K562 (cell line): ENCODE data around the gene BCL10. TPM values are rescaled to one million over a fixed set of nuclear protein-coding genes. Genes with fewer than 3 reads are reported as not detected.

Experiments
- DIDO1 ChIP-seq: fragments of 450-650 bp; IDR thresholded peaks from 2 replicates; pipeline ENCODE4 v1.6.1; 2016; ENCODE audit warnings: low read depth, missing biosample characterization, missing genetic modification characterization
- GTF2A2 ChIP-seq: IDR thresholded peaks from 2 replicates; pipeline ENCODE4 v1.6.1; 2016; ENCODE audit warnings: mild to moderate bottlenecking, missing genetic modification characterization, missing compliant biosample characterization
- IFI16 ChIP-seq: fragments of 250-450 bp; sonication (Bioruptor Pico); IDR thresholded peaks from 2 replicates; pipeline ENCODE4 v2.1.2; 2022; ENCODE audit warnings: mild to moderate bottlenecking, inconsistent platforms
- MYBL2 ChIP-seq, 2 experiments: fragments of 450-650 bp in 1 of 2; sonication (generic) in 1 of 2; formaldehyde crosslinking in 1 of 2; IDR thresholded peaks; 2 replicates each; pipeline versions ENCODE4 v1.6.1 to v1.8.1; 2017 to 2022; ENCODE audit warnings: borderline replicate concordance in 1 of 2, inconsistent platforms in 1 of 2, low read depth in 1 of 2, mild to moderate bottlenecking in 1 of 2, missing genetic modification reagents in 1 of 2, moderate library complexity in 1 of 2
- RCOR1 ChIP-seq, 2 experiments: IDR thresholded peaks; 2 replicates each; pipeline ENCODE4 v1.6.1; 2012; ENCODE audit warnings: low read depth in 2 of 2, low read length in 2 of 2, borderline replicate concordance in 1 of 2, improper control_type of control experiment in 1 of 2
- SP2 ChIP-seq: IDR thresholded peaks from 2 replicates; pipeline ENCODE4 v1.6.1; 2011; ENCODE audit warnings: mild to moderate bottlenecking, low read depth, low read length, moderate library complexity; ENCODE audit not compliant: poor library complexity, severe bottlenecking; ENCODE audit errors: extremely low read depth
- THRAP3 ChIP-seq: fragments of 450-650 bp; IDR thresholded peaks from 2 replicates; pipeline ENCODE4 v1.6.1; 2016; ENCODE audit warnings: mild to moderate bottlenecking, inconsistent platforms, borderline replicate concordance
- YBX1 ChIP-seq: fragments of 450-650 bp; IDR thresholded peaks from 2 replicates; pipeline ENCODE4 v1.7.1; 2016; ENCODE audit warnings: mild to moderate bottlenecking
- ZFP1 ChIP-seq: fragments of 450-650 bp; formaldehyde crosslinking; IDR thresholded peaks from 2 replicates; pipeline ENCODE4 v1.4.0; 2020; ENCODE audit warnings: mild to moderate bottlenecking, mixed read lengths
- ZNF780A ChIP-seq: fragments of 250-450 bp; sonication (Bioruptor Pico); IDR thresholded peaks from 2 replicates; pipeline ENCODE4 v1.5.0; 2021; ENCODE audit warnings: mild to moderate bottlenecking
- polyA plus RNA-seq, 8 experiments: library from polyadenylated mRNA; depleted of rRNA in 4 of 8; stranded (reverse) in 5 of 8; unstranded in 3 of 8; fragments of >200 nt; fragmentation: Nextera tagmentation in 2 of 8; fragmentation: Illumina TruSeq in 1 of 8; extraction: Ambion mirVana in 2 of 8; extraction: Trizol in 1 of 8; gene quantifications; 2 replicates each; pipeline versions ENCODE4 v1.2.1 to v1.2.3, GENCODE V29; 2011 to 2014; ENCODE audit warnings: inconsistent platforms in 1 of 8, missing spikeins in 1 of 8
- total RNA-seq, 7 experiments: library from RNA; depleted of rRNA in 6 of 7; stranded (reverse); fragments of >200 nt in 6 of 7; fragmentation: Illumina TruSeq in 2 of 7; extraction: Trizol in 2 of 7; gene quantifications; 2 replicates each; pipeline versions ENCODE4 v1.2.1 to v1.2.3, GENCODE V29; 2011 to 2021; ENCODE audit warnings: low replicate concordance in 1 of 7
- TF ChIP-seq, protein P1 (sequence below): fragments of 450-650 bp; IDR thresholded peaks from 2 replicates; pipeline ENCODE4 v1.6.1; 2016; ENCODE audit warnings: mild to moderate bottlenecking, moderate library complexity
- TF ChIP-seq, protein P2 (sequence below): fragments of 450-650 bp; formaldehyde crosslinking; IDR thresholded peaks from 2 replicates; pipeline ENCODE4 v1.4.0; 2022; ENCODE audit warnings: missing genetic modification characterization

BCL10 gene
- total and polyA plus RNA-seq, 9 of the 15 experiments (the other 6 are each of a cell fraction or from before 2014, with no cell fraction given): 8.0 to 19.4 (median 12.3) TPM

DNA sequence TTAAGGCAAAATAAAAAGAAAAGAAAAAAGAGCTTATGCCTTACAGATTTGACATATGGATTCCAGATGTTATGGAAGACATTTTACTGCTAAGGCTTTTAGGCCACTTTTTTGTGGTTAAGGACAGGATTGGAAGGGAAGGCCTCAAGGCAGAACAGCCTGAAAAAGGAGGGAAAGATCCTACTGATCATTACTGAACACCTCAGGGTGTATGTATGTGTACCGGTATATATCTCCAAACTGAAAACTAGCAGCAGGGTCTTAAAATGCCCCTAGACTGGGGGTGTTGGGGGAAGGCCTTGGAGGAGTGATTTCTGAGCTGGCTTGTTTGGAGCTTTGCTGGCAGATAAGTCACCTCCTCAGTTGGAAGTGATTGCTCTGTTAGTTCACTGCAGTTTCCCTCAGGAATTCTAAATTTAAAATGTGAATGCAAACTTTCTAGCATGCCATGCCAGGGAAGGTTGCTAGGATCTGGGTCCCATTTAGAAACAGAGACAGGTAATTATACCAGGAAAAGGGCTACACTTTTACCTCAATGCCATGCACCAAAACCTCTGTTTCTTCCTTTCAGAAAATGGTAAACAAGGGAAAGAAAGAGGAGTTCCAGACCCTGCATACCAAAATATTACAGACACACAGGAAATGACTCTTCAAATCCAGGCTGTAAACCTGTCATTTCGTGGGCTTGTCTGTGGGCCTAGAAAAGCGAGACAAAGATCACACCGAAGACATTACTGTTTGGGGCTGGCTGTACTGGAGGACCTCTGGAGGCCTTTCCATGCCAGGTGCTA is 32.0 kb downstream of the BCL10 start (continued):
- TF ChIP-seq, protein P1, sequence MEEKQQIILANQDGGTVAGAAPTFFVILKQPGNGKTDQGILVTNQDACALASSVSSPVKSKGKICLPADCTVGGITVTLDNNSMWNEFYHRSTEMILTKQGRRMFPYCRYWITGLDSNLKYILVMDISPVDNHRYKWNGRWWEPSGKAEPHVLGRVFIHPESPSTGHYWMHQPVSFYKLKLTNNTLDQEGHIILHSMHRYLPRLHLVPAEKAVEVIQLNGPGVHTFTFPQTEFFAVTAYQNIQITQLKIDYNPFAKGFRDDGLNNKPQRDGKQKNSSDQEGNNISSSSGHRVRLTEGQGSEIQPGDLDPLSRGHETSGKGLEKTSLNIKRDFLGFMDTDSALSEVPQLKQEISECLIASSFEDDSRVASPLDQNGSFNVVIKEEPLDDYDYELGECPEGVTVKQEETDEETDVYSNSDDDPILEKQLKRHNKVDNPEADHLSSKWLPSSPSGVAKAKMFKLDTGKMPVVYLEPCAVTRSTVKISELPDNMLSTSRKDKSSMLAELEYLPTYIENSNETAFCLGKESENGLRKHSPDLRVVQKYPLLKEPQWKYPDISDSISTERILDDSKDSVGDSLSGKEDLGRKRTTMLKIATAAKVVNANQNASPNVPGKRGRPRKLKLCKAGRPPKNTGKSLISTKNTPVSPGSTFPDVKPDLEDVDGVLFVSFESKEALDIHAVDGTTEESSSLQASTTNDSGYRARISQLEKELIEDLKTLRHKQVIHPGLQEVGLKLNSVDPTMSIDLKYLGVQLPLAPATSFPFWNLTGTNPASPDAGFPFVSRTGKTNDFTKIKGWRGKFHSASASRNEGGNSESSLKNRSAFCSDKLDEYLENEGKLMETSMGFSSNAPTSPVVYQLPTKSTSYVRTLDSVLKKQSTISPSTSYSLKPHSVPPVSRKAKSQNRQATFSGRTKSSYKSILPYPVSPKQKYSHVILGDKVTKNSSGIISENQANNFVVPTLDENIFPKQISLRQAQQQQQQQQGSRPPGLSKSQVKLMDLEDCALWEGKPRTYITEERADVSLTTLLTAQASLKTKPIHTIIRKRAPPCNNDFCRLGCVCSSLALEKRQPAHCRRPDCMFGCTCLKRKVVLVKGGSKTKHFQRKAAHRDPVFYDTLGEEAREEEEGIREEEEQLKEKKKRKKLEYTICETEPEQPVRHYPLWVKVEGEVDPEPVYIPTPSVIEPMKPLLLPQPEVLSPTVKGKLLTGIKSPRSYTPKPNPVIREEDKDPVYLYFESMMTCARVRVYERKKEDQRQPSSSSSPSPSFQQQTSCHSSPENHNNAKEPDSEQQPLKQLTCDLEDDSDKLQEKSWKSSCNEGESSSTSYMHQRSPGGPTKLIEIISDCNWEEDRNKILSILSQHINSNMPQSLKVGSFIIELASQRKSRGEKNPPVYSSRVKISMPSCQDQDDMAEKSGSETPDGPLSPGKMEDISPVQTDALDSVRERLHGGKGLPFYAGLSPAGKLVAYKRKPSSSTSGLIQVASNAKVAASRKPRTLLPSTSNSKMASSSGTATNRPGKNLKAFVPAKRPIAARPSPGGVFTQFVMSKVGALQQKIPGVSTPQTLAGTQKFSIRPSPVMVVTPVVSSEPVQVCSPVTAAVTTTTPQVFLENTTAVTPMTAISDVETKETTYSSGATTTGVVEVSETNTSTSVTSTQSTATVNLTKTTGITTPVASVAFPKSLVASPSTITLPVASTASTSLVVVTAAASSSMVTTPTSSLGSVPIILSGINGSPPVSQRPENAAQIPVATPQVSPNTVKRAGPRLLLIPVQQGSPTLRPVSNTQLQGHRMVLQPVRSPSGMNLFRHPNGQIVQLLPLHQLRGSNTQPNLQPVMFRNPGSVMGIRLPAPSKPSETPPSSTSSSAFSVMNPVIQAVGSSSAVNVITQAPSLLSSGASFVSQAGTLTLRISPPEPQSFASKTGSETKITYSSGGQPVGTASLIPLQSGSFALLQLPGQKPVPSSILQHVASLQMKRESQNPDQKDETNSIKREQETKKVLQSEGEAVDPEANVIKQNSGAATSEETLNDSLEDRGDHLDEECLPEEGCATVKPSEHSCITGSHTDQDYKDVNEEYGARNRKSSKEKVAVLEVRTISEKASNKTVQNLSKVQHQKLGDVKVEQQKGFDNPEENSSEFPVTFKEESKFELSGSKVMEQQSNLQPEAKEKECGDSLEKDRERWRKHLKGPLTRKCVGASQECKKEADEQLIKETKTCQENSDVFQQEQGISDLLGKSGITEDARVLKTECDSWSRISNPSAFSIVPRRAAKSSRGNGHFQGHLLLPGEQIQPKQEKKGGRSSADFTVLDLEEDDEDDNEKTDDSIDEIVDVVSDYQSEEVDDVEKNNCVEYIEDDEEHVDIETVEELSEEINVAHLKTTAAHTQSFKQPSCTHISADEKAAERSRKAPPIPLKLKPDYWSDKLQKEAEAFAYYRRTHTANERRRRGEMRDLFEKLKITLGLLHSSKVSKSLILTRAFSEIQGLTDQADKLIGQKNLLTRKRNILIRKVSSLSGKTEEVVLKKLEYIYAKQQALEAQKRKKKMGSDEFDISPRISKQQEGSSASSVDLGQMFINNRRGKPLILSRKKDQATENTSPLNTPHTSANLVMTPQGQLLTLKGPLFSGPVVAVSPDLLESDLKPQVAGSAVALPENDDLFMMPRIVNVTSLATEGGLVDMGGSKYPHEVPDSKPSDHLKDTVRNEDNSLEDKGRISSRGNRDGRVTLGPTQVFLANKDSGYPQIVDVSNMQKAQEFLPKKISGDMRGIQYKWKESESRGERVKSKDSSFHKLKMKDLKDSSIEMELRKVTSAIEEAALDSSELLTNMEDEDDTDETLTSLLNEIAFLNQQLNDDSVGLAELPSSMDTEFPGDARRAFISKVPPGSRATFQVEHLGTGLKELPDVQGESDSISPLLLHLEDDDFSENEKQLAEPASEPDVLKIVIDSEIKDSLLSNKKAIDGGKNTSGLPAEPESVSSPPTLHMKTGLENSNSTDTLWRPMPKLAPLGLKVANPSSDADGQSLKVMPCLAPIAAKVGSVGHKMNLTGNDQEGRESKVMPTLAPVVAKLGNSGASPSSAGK: no peak; the same call in 1 of the 2 replicates
- no peak for TF ChIP-seq MYBL2 (IDR thresholded peaks at IDR 0.05; ENCODE audit: low read depth)
- TF ChIP-seq MYBL2 (CRISPR knock-in tag; IDR thresholded peaks at IDR 0.05; ENCODE audit: borderline replicate concordance): no peak
- no peak for TF ChIP-seq THRAP3
- TF ChIP-seq ZFP1: no peak
- 0 out of 2 replicates have a peak, but pooled peaks have one; percentile 23 for TF ChIP-seq GTF2A2 (tag)
- TF ChIP-seq RCOR1 (IDR thresholded peaks at IDR 0.05; ENCODE audit: borderline replicate concordance in 1 of 2, low read depth in 2 of 2, low read length in 2 of 2): no peak
- TF ChIP-seq SP2: no peak
- TF ChIP-seq IFI16 (CRISPR knock-in tag): no peak
- TF ChIP-seq, protein P2, sequence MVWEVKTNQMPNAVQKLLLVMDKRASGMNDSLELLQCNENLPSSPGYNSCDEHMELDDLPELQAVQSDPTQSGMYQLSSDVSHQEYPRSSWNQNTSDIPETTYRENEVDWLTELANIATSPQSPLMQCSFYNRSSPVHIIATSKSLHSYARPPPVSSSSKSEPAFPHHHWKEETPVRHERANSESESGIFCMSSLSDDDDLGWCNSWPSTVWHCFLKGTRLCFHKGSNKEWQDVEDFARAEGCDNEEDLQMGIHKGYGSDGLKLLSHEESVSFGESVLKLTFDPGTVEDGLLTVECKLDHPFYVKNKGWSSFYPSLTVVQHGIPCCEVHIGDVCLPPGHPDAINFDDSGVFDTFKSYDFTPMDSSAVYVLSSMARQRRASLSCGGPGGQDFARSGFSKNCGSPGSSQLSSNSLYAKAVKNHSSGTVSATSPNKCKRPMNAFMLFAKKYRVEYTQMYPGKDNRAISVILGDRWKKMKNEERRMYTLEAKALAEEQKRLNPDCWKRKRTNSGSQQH (CRISPR knock-in tag): no peak
- no peak for TF ChIP-seq YBX1
- no peak for TF ChIP-seq DIDO1
- no peak for TF ChIP-seq ZNF780A (CRISPR knock-in tag)
